ENCODE results near the gene JPT2. TPM values are rescaled to one million over a fixed set of nuclear protein-coding genes. Genes with fewer than 3 reads are reported as not detected.
A peak's percentile ranks its signal among the peaks of the same experiment; 100 is the strongest.
"Not testable (repeated sequence)": the region's sequence is repeated elsewhere in the genome, so short reads cannot be mapped to it uniquely, and the experiment has no call there.

The JPT2 gene
- total RNA-seq, 1 experiment from 2014 or later = 113 TPM

DNA sequence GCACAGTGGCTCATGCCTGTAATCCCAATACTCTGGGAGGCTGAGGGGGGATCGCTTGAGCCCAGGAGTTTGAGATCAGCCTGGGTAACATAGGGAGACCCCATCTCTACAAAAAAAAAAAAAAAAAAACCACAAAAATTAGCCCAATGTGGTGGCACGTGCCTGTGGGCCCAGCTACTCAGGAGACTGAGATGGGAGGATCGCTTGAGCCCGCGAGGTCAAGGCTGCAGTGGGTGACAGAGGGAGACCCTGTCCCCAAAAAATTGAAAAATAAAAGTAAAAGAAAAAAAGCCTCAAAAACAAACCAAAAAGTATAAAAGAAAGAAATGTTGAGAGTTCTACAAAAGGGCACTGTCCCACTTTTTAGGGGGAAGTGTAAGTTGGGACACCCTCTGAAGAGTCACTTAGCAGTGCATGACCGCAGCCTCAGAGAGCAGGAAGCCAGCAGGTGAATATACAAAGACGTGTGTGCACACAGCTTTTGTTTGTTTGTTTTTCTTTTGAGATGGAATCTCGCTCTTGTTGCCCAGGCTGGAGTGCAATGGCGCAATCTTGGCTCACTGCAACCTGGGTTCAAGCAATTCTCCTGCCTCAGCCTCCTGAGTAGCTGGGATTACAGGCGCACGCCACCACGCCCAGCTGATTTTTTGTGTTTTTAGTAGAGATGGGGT is 41.6 kb downstream of the JPT2 start:
- peaks cover 77% of the 10 kb centered on the region for H3K79me2 ChIP-seq (ENCODE audit: insufficient read depth, low read length)
- RAD21 ChIA-PET (ENCODE audit: low non-redundant PET in 1 of 2, low total read pairs in 2 of 2, uncharacterized antibody in 2 of 2, unreplicated experiment in 2 of 2); ATAC-seq: not testable (repeated sequence)

DNA sequence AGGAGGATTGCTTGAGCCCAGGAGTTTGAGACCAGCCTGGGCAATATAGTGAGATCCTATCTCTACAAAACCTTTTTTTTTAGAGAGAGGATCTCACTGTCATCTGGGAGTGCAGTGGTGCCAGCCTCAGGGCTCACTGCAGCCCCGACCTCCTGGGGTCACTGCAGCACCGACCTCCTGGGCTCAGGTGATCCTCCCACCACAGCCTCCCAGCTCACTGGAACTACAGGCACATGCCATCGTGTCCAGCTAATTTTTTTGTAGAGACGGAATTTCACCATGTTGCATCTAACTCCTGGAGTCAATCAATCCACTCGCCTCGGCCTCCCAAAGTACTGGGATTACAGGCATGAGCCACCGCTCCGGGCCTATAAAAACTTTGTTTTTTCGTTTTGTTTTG is 43.3 kb downstream of the JPT2 start:
- Histone ChIP-seq H3K27me3 (ENCODE audit: insufficient read depth, low read length) (no peaks in the 10 kb centered on the region), H4K20me1 (ENCODE audit: insufficient read depth) (no peaks in the 10 kb centered on the region; the same call in 1 of the 2 replicates), H2AFZ (ENCODE audit: low read depth, low read length, poor library complexity, severe bottlenecking) (no peak overlapping the region), H3K4me3 (replicated peaks in 1 of 2; ENCODE audit: low read depth in 1 of 2, low read length in 2 of 2) (peak overlapping the region in 1 of 2 experiments; percentile 16; a peak in 2 of 4 replicates), H3K4me2 (ENCODE audit: low read length) (peak overlapping the region; percentile 59), H3K9me2 (ENCODE audit: insufficient read depth) (no peaks in the 10 kb centered on the region), H3K9me3 (ENCODE audit: control insufficient read depth in 1 of 2, insufficient read depth in 1 of 2, low read depth in 1 of 2, low read length in 2 of 2) (no peaks in the 10 kb centered on the region), H3K9ac (ENCODE audit: low read length) (peak overlapping the region; percentile 40), H3K36me3 (ENCODE audit: control insufficient read depth in 1 of 2, insufficient read depth in 2 of 2, low read length in 2 of 2) (peaks cover 0 to 4% of the 10 kb centered on the region in 2 experiments; a peak in 2 of 4 replicates), H3K27ac (ENCODE audit: low read depth, low read length) (peak overlapping the region; percentile 70), H3K4me1 (ENCODE audit: control insufficient read depth in 1 of 2, insufficient read depth in 2 of 2, low read length in 2 of 2) (peaks cover 61 to 75% of the 10 kb centered on the region in 2 experiments), H3K79me2 (ENCODE audit: insufficient read depth, low read length) (peaks cover 70% of the 10 kb centered on the region)
- DNase-seq (ENCODE audit: low read depth, low spot score) = no peak
- ChIA-PET POLR2A (interaction anchor here (0.6 to 1.4 kb wide), 2 partner anchors 16 to 43 kb away, joined by 3 read pairs; partner anchors contain the start of gene JPT2), RAD21 (ENCODE audit: low non-redundant PET in 1 of 2, low total read pairs in 2 of 2, uncharacterized antibody in 2 of 2, unreplicated experiment in 2 of 2) (no interaction called here), CTCF (no interaction called here)
- BruUV-seq (replicated peaks) = no TSS peak
- TF ChIP-seq, protein P1, sequence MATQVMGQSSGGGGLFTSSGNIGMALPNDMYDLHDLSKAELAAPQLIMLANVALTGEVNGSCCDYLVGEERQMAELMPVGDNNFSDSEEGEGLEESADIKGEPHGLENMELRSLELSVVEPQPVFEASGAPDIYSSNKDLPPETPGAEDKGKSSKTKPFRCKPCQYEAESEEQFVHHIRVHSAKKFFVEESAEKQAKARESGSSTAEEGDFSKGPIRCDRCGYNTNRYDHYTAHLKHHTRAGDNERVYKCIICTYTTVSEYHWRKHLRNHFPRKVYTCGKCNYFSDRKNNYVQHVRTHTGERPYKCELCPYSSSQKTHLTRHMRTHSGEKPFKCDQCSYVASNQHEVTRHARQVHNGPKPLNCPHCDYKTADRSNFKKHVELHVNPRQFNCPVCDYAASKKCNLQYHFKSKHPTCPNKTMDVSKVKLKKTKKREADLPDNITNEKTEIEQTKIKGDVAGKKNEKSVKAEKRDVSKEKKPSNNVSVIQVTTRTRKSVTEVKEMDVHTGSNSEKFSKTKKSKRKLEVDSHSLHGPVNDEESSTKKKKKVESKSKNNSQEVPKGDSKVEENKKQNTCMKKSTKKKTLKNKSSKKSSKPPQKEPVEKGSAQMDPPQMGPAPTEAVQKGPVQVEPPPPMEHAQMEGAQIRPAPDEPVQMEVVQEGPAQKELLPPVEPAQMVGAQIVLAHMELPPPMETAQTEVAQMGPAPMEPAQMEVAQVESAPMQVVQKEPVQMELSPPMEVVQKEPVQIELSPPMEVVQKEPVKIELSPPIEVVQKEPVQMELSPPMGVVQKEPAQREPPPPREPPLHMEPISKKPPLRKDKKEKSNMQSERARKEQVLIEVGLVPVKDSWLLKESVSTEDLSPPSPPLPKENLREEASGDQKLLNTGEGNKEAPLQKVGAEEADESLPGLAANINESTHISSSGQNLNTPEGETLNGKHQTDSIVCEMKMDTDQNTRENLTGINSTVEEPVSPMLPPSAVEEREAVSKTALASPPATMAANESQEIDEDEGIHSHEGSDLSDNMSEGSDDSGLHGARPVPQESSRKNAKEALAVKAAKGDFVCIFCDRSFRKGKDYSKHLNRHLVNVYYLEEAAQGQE (IDR thresholded peaks at IDR 0.05; ENCODE audit: low read depth) = no peak
- TF ChIP-seq CEBPB (IDR thresholded peaks at IDR 0.05; ENCODE audit: low read depth) = no peak
- TF ChIP-seq, protein P2, sequence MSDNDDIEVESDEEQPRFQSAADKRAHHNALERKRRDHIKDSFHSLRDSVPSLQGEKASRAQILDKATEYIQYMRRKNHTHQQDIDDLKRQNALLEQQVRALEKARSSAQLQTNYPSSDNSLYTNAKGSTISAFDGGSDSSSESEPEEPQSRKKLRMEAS (IDR thresholded peaks at IDR 0.05) = no peak; the same call in 1 of the 2 replicates
- no peak for TF ChIP-seq RAD21 (IDR thresholded peaks at IDR 0.05; ENCODE audit: low read depth)
- TF ChIP-seq FOSL1 (IDR thresholded peaks at IDR 0.05; ENCODE audit: low read depth) = no peak
- TF ChIP-seq EGR1 (IDR thresholded peaks at IDR 0.05; ENCODE audit: low read depth) = no peak
- TF ChIP-seq CBX3 (IDR thresholded peaks at IDR 0.05; ENCODE audit: low read depth) = no peak
- TF ChIP-seq JUND (IDR thresholded peaks at IDR 0.05) = no peak
- TF ChIP-seq EZH2phosphoT487 (IDR thresholded peaks at IDR 0.05; ENCODE audit: borderline replicate concordance) = no peak
- TF ChIP-seq TCF7L2 (IDR thresholded peaks at IDR 0.05; ENCODE audit: borderline replicate concordance, extremely low read depth, insufficient read depth, insufficient read length) = no peak
- no peak for TF ChIP-seq SIN3A (IDR thresholded peaks at IDR 0.05; ENCODE audit: low read depth)
- TF ChIP-seq SP1 (IDR thresholded peaks at IDR 0.05; ENCODE audit: low read depth) = no peak
- intact Hi-C loops (cut with micrococcal nuclease) = loop anchor here (1.0 kb wide), 1 partner anchor 43 kb away; the partner anchor contains the start of gene JPT2
- no peak; the same call in 1 of the 2 replicates for ATAC-seq

More for the DNA sequence above, 41.6 kb downstream of the JPT2 start:
- intact Hi-C loops (cut with micrococcal nuclease); POLR2A ChIA-PET; H3K9me3 ChIP-seq (ENCODE audit: control insufficient read depth in 1 of 2, insufficient read depth in 1 of 2, low read depth in 1 of 2, low read length in 2 of 2); H2AFZ ChIP-seq (ENCODE audit: low read depth, low read length, poor library complexity, severe bottlenecking); DNase-seq (ENCODE audit: low read depth, low spot score); H4K20me1 ChIP-seq (ENCODE audit: insufficient read depth); BruUV-seq (replicated peaks); H3K9me2 ChIP-seq (ENCODE audit: insufficient read depth); H3K4me3 ChIP-seq (replicated peaks in 1 of 2; ENCODE audit: low read depth in 1 of 2, low read length in 2 of 2); H3K36me3 ChIP-seq (ENCODE audit: control insufficient read depth in 1 of 2, insufficient read depth in 2 of 2, low read length in 2 of 2); H3K27me3 ChIP-seq (ENCODE audit: insufficient read depth, low read length): not testable (repeated sequence)
- Histone ChIP-seq H3K9ac (ENCODE audit: low read length) (peak overlapping the region; percentile 0; the same call in 1 of the 2 replicates), H3K4me1 (ENCODE audit: control insufficient read depth in 1 of 2, insufficient read depth in 2 of 2, low read length in 2 of 2) (peaks cover 61 to 75% of the 10 kb centered on the region in 2 experiments), H3K27ac (ENCODE audit: low read depth, low read length) (peak overlapping the region; percentile 39), H3K4me2 (ENCODE audit: low read length) (peak overlapping the region; percentile 58)
- CTCF ChIA-PET = interaction anchor here (2.4 kb wide), 1 partner anchor 14 kb away, joined by 11 read pairs; the partner anchor contains the start of gene MAPK8IP3

Data from HCT116 (cell line).